Measurements from ENCODE around the gene CSH2. TPM values are rescaled to one million over a fixed set of nuclear protein-coding genes. Genes with fewer than 3 reads are reported as not detected.

The CSH2 gene
- total and polyA plus RNA-seq, 2 of the 13 experiments (the other 11 are each of a cell fraction or from before 2014, with no cell fraction given) = not detected

DNA sequence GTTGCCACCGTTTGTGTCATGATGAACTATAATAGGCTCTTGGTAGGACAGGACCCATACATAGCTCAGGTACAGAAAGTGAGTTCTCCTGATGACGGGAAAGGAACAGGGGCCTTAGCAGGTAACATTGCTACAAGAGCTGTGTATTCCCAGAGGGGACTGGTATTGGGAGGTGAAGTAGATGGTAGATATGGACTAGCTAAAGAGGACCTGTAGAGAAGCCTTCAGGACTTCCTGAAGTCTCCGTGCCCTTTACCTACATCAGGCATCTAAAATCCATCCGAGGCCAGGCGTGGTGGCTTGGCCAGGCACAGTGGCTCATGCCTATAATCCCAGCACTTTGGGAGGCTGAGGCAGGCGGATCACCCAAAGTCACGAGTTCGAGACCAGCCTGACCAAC is 18.3 kb downstream of the CSH2 start (continued):
- no peak for TF ChIP-seq EHMT2 (IDR thresholded peaks at IDR 0.05; ENCODE audit: borderline replicate concordance, low read depth, low read length)
- TF ChIP-seq IRX3 (CRISPR knock-in tag; IDR thresholded peaks at IDR 0.05; ENCODE audit: borderline replicate concordance, low read depth) = 0 out of 2 replicates have a peak, but pooled peaks have one; percentile 53
- no peak for TF ChIP-seq ZNF570 (CRISPR knock-in tag; IDR thresholded peaks at IDR 0.05; ENCODE audit: borderline replicate concordance)
- TF ChIP-seq SETDB1 (CRISPR knock-in tag; IDR thresholded peaks at IDR 0.05; ENCODE audit: borderline replicate concordance) = no peak
- TF ChIP-seq, protein P1, sequence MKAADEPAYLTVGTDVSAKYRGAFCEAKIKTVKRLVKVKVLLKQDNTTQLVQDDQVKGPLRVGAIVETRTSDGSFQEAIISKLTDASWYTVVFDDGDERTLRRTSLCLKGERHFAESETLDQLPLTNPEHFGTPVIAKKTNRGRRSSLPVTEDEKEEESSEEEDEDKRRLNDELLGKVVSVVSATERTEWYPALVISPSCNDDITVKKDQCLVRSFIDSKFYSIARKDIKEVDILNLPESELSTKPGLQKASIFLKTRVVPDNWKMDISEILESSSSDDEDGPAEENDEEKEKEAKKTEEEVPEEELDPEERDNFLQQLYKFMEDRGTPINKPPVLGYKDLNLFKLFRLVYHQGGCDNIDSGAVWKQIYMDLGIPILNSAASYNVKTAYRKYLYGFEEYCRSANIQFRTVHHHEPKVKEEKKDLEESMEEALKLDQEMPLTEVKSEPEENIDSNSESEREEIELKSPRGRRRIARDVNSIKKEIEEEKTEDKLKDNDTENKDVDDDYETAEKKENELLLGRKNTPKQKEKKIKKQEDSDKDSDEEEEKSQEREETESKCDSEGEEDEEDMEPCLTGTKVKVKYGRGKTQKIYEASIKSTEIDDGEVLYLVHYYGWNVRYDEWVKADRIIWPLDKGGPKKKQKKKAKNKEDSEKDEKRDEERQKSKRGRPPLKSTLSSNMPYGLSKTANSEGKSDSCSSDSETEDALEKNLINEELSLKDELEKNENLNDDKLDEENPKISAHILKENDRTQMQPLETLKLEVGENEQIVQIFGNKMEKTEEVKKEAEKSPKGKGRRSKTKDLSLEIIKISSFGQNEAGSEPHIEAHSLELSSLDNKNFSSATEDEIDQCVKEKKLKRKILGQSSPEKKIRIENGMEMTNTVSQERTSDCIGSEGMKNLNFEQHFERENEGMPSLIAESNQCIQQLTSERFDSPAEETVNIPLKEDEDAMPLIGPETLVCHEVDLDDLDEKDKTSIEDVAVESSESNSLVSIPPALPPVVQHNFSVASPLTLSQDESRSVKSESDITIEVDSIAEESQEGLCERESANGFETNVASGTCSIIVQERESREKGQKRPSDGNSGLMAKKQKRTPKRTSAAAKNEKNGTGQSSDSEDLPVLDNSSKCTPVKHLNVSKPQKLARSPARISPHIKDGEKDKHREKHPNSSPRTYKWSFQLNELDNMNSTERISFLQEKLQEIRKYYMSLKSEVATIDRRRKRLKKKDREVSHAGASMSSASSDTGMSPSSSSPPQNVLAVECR (CRISPR knock-in tag; IDR thresholded peaks at IDR 0.05; ENCODE audit: borderline replicate concordance) = no peak
- TF ChIP-seq AGO1 (IDR thresholded peaks at IDR 0.05; ENCODE audit: low read depth, low read length, poor library complexity, severe bottlenecking) = no peak
- no peak for TF ChIP-seq NKX3-1 (CRISPR knock-in tag; IDR thresholded peaks at IDR 0.05)
- no peak for TF ChIP-seq KLF11 (CRISPR knock-in tag; IDR thresholded peaks at IDR 0.05)
- TF ChIP-seq MAF1 (CRISPR knock-in tag; IDR thresholded peaks at IDR 0.05; ENCODE audit: borderline replicate concordance) = no peak
- 0 out of 2 replicates have a peak, but pooled peaks have one; percentile 16 for TF ChIP-seq THAP7 (CRISPR knock-in tag; IDR thresholded peaks at IDR 0.05)
- no peak for TF ChIP-seq NR3C1 (CRISPR knock-in tag; IDR thresholded peaks at IDR 0.05)
- TF ChIP-seq SRSF4 (IDR thresholded peaks at IDR 0.05; ENCODE audit: low read depth, low read length, poor library complexity, severe bottlenecking) = no peak
- no peak for TF ChIP-seq ZNF30 (CRISPR knock-in tag; IDR thresholded peaks at IDR 0.05)
- no peak for TF ChIP-seq U2AF2 (IDR thresholded peaks at IDR 0.05; ENCODE audit: low read depth, low read length)
- TF ChIP-seq ZNF674 (CRISPR knock-in tag; IDR thresholded peaks at IDR 0.05; ENCODE audit: low read depth) = no peak
- no peak for TF ChIP-seq ZNF644 (CRISPR knock-in tag; IDR thresholded peaks at IDR 0.05; ENCODE audit: low read depth)
- no peak for TF ChIP-seq ZNF44 (CRISPR knock-in tag; IDR thresholded peaks at IDR 0.05)
- no peak for TF ChIP-seq MAZ (IDR thresholded peaks at IDR 0.05; ENCODE audit: borderline replicate concordance, low read depth, low read length)
- TF ChIP-seq MAZ (CRISPR knock-in tag; IDR thresholded peaks at IDR 0.05; ENCODE audit: low read depth) = no peak
- 0 out of 2 replicates have a peak, but pooled peaks have one; percentile 6 for TF ChIP-seq HNF1B (CRISPR knock-in tag; IDR thresholded peaks at IDR 0.05)
- 0 out of 2 replicates have a peak, but pooled peaks have one; percentile 38 for TF ChIP-seq SP4 (CRISPR knock-in tag; IDR thresholded peaks at IDR 0.05)
- TF ChIP-seq, protein P2, sequence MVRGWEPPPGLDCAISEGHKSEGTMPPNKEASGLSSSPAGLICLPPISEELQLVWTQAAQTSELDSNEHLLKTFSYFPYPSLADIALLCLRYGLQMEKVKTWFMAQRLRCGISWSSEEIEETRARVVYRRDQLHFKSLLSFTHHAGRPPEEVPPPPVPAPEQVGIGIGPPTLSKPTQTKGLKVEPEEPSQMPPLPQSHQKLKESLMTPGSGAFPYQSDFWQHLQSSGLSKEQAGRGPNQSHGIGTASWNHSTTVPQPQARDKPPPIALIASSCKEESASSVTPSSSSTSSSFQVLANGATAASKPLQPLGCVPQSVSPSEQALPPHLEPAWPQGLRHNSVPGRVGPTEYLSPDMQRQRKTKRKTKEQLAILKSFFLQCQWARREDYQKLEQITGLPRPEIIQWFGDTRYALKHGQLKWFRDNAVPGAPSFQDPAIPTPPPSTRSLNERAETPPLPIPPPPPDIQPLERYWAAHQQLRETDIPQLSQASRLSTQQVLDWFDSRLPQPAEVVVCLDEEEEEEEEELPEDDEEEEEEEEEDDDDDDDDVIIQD (CRISPR knock-in tag; IDR thresholded peaks at IDR 0.05; ENCODE audit: low read depth) = no peak
- TF ChIP-seq HHEX (CRISPR knock-in tag; IDR thresholded peaks at IDR 0.05) = no peak
